ENCODE data around the gene CHURC1.

DNA sequence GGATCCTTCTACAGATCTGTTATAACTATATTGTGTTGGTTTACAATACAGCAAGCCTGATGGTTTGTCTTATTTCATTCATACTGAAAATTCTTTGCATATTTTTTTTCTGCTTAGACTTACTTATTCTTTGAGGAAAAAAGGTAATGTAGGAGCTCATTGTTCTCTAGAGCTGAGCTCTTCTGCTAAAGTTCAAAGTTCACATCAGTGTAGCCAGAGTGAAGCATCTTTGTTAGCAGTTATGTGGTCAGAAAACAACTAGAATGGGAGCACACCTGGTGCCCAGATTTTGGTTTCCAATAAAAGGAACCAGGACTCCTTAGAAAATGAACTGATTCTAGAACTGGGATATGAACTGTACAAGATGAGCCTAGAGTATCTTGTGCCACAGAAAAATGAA, 18.0 kb downstream of the CHURC1 start:
- TF ChIP-seq HDAC6 (IDR thresholded peaks at IDR 0.05; ENCODE audit: low read depth, low read length) (no peak), ASH2L (IDR thresholded peaks at IDR 0.05; ENCODE audit: low read length) (no peak), POLR2A (IDR thresholded peaks at IDR 0.05; ENCODE audit: control extremely low read depth in 1 of 2, low read depth in 2 of 2, low read length in 2 of 2) (no peak)
